ENCODE measurements around the gene ARL13B.

ARL13B gene

DNA sequence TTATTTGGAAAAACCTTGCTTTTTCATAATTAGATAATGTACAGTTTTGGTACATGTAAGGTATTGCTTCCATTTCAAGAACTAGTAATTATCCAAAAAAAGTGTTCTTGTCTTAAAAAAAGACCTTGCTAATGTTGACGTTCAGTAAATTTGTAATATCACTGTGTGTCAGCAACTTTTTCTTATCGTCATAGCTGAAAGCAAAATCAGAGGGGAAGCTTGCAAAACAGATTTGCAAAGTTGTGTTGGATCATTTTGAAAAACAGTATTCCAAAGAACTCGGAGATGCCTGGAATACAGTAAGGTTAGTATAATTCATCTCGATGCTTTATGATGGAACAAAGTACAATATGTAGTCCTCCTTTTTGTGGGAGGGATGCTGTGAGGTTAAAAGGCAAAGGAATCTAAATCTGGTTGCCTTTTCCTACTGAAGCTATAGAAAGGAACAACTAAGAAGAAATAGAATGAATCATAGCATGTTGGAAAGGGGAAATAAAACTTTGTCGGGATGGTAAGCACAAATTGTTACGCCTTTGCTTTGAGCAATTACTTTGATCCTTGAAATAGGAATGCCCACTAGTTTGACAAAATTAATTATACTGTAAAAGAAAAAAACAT is 84.4 kb downstream of the ARL13B start:
- H3K36me3 ChIP-seq (replicated peaks in 1 of 2; ENCODE audit: control insufficient read depth in 2 of 2, insufficient read depth in 2 of 2, low read length in 2 of 2): peaks cover 0 to 49% of the 10 kb centered on the region in 2 donors
- DNase-seq (ENCODE audit: low spot score): no peak
- H3K9ac ChIP-seq (ENCODE audit: low read depth, low read length, poor library complexity): no peak overlapping the region
- H3K27ac ChIP-seq (replicated peaks; ENCODE audit: low read length): no peak overlapping the region
- no CpG with 5 or more reads among the region's 6 CpGs for WGBS, 2 donors (ENCODE audit: extremely low coverage in 2 of 2, insufficient read length in 2 of 2, insufficient replicate concordance in 1 of 2)
- H3K4ac ChIP-seq (ENCODE audit: low read length): no peak overlapping the region
- H2BK120ac ChIP-seq (ENCODE audit: low read depth, low read length): no peak overlapping the region
- no peak overlapping the region for H3K14ac ChIP-seq (ENCODE audit: low read length)
- no peaks in the 10 kb centered on the region for H3K27me3 ChIP-seq (ENCODE audit: control insufficient read depth in 3 of 3, insufficient read depth in 3 of 3, low read depth in 1 of 3, low read length in 3 of 3)
- H3K9me3 ChIP-seq (replicated peaks in 1 of 2; ENCODE audit: control insufficient read depth in 2 of 2, insufficient read depth in 1 of 2, low read depth in 1 of 2, low read length in 2 of 2): peaks cover 0 to 6% of the 10 kb centered on the region in 2 donors
- H2BK5ac ChIP-seq (ENCODE audit: low read length): no peak overlapping the region
- H3K23ac ChIP-seq (ENCODE audit: low read depth, low read length, poor library complexity): no peak overlapping the region
- no peak overlapping the region for H3K4me2 ChIP-seq (ENCODE audit: insufficient read depth, low read length, poor library complexity, severe bottlenecking)
- no peak overlapping the region for H4K91ac ChIP-seq (ENCODE audit: low read depth, low read length, poor library complexity)
- no peak overlapping the region for H2BK15ac ChIP-seq (ENCODE audit: low read length)
- H3K4me1 ChIP-seq (ENCODE audit: control insufficient read depth in 2 of 2, insufficient read depth in 1 of 2, low read depth in 1 of 2, low read length in 2 of 2): peaks cover 0 to 3% of the 10 kb centered on the region in 2 donors
- no peak overlapping the region for H4K8ac ChIP-seq (ENCODE audit: low read depth, low read length)
- no peak overlapping the region for H3K18ac ChIP-seq (ENCODE audit: low read length)
- H2AK5ac ChIP-seq (ENCODE audit: low read depth, low read length): no peak overlapping the region
- H3K79me1 ChIP-seq (ENCODE audit: low read depth, low read length): peaks cover 2% of the 10 kb centered on the region
- no peak overlapping the region for H2AFZ ChIP-seq (ENCODE audit: low read length)
- no peak overlapping the region for H3K4me3 ChIP-seq (ENCODE audit: low read length in 2 of 2)
- no peak overlapping the region for H2BK12ac ChIP-seq (ENCODE audit: low read length)

DNA sequence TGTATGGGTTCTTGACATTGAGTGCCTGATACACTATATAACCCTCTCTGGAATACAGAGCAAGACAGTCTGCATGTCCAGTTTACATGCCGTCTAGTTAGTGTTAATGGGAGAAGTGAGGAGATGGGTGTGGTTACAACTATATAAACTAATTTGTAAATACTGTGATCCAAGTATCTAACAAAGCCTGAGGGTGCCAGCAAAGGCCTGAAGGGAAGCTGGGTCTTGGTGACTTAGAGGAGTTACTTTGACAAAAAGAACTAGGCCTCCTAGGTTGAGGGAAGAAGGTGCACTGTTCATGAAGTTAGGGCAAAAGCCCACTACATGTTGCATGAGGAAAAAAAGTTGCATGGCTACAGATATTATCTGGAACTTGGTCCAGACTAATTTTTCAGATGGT is 85.2 kb downstream of the ARL13B start:
- H3K36me3 ChIP-seq (replicated peaks in 1 of 2; ENCODE audit: control insufficient read depth in 2 of 2, insufficient read depth in 2 of 2, low read length in 2 of 2): peaks cover 0 to 44% of the 10 kb centered on the region in 2 donors
- H3K4me3 ChIP-seq (ENCODE audit: low read length in 2 of 2): no peak overlapping the region
- peaks cover 2% of the 10 kb centered on the region for H3K79me1 ChIP-seq (ENCODE audit: low read depth, low read length)
- no peak overlapping the region for H4K91ac ChIP-seq (ENCODE audit: low read depth, low read length, poor library complexity)
- H3K23ac ChIP-seq (ENCODE audit: low read depth, low read length, poor library complexity): no peak overlapping the region
- H3K9me3 ChIP-seq (replicated peaks in 1 of 2; ENCODE audit: control insufficient read depth in 2 of 2, insufficient read depth in 1 of 2, low read depth in 1 of 2, low read length in 2 of 2): peaks cover 0 to 6% of the 10 kb centered on the region in 2 donors
- H2AFZ ChIP-seq (ENCODE audit: low read length): no peak overlapping the region
- H3K4me1 ChIP-seq (ENCODE audit: control insufficient read depth in 2 of 2, insufficient read depth in 1 of 2, low read depth in 1 of 2, low read length in 2 of 2): peaks cover 0 to 3% of the 10 kb centered on the region in 2 donors
- H3K9ac ChIP-seq (ENCODE audit: low read depth, low read length, poor library complexity): no peak overlapping the region
- DNase-seq (ENCODE audit: low spot score): no peak
- no peak overlapping the region for H2BK12ac ChIP-seq (ENCODE audit: low read length)
- no peak overlapping the region for H2AK5ac ChIP-seq (ENCODE audit: low read depth, low read length)
- H2BK5ac ChIP-seq (ENCODE audit: low read length): no peak overlapping the region
- no peak overlapping the region for H3K4ac ChIP-seq (ENCODE audit: low read length)
- no peak overlapping the region for H2BK15ac ChIP-seq (ENCODE audit: low read length)
- H2BK120ac ChIP-seq (ENCODE audit: low read depth, low read length): no peak overlapping the region
- no peak overlapping the region for H3K18ac ChIP-seq (ENCODE audit: low read length)
- H3K14ac ChIP-seq (ENCODE audit: low read length): no peak overlapping the region
- H4K8ac ChIP-seq (ENCODE audit: low read depth, low read length): no peak overlapping the region
- no peak overlapping the region for H3K27ac ChIP-seq (replicated peaks; ENCODE audit: low read length)
- no peak overlapping the region for H3K4me2 ChIP-seq (ENCODE audit: insufficient read depth, low read length, poor library complexity, severe bottlenecking)
- no CpG with 5 or more reads among the region's 1 CpG for WGBS, 2 donors (ENCODE audit: extremely low coverage in 2 of 2, insufficient read length in 2 of 2, insufficient replicate concordance in 1 of 2)
- H3K27me3 ChIP-seq (ENCODE audit: control insufficient read depth in 3 of 3, insufficient read depth in 3 of 3, low read depth in 1 of 3, low read length in 3 of 3): no peaks in the 10 kb centered on the region

DNA sequence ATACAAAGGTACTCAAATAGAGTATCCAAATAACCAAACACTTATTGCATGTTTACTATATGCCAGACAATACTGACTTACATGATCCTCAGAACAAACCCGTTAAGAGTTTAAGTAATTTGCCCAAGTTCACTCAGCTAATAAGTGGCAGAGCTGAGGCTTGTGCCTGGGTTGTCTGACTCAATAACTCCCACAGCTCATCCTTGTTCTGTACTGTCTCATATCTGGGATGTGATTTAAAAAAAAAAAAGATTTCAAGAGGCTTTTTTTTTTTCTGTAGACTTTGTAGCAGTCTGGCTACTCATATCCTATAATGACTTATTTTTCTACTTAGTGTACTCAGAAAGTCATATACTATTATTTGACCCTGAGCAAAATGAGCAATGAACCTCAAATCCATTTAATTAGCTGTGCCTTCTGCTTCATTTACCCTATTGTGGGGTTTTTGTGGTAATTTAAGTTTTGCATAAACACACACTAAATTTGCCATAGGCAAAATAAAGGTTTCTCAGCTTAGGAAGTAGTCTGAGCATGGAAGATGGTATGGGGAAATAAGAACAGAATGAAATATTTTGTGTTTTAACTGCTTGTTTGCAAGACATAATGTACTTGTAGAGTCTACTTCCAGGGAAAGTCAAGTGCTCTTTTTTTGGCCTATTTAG is 86.0 kb downstream of the ARL13B start:
- H3K4me1 ChIP-seq (ENCODE audit: control insufficient read depth in 2 of 2, insufficient read depth in 1 of 2, low read depth in 1 of 2, low read length in 2 of 2): peaks cover 0 to 3% of the 10 kb centered on the region in 2 donors
- no peak for DNase-seq (ENCODE audit: low spot score)

More for the DNA sequence above, 86.0 kb downstream of the ARL13B start:
- Histone ChIP-seq H3K27me3 (ENCODE audit: control insufficient read depth in 3 of 3, insufficient read depth in 3 of 3, low read depth in 1 of 3, low read length in 3 of 3) (no peaks in the 10 kb centered on the region), H4K91ac (ENCODE audit: low read depth, low read length, poor library complexity) (no peak overlapping the region), H3K4me2 (ENCODE audit: insufficient read depth, low read length, poor library complexity, severe bottlenecking) (no peak overlapping the region), H3K4ac (ENCODE audit: low read length) (no peak overlapping the region), H3K4me3 (ENCODE audit: low read length in 2 of 2) (no peak overlapping the region), H2AFZ (ENCODE audit: low read length) (no peak overlapping the region), H2AK5ac (ENCODE audit: low read depth, low read length) (no peak overlapping the region), H3K23ac (ENCODE audit: low read depth, low read length, poor library complexity) (no peak overlapping the region), H2BK15ac (ENCODE audit: low read length) (no peak overlapping the region), H2BK12ac (ENCODE audit: low read length) (no peak overlapping the region), H3K14ac (ENCODE audit: low read length) (no peak overlapping the region), H3K9ac (ENCODE audit: low read depth, low read length, poor library complexity) (no peak overlapping the region), H2BK120ac (ENCODE audit: low read depth, low read length) (no peak overlapping the region), H3K18ac (ENCODE audit: low read length) (no peak overlapping the region), H3K9me3 (replicated peaks in 1 of 2; ENCODE audit: control insufficient read depth in 2 of 2, insufficient read depth in 1 of 2, low read depth in 1 of 2, low read length in 2 of 2) (peaks cover 0 to 6% of the 10 kb centered on the region in 2 donors), H3K79me1 (ENCODE audit: low read depth, low read length) (peaks cover 2% of the 10 kb centered on the region), H3K36me3 (replicated peaks in 1 of 2; ENCODE audit: control insufficient read depth in 2 of 2, insufficient read depth in 2 of 2, low read length in 2 of 2) (peaks cover 0 to 35% of the 10 kb centered on the region in 2 donors), H4K8ac (ENCODE audit: low read depth, low read length) (no peak overlapping the region), H3K27ac (replicated peaks; ENCODE audit: low read length) (no peak overlapping the region), H2BK5ac (ENCODE audit: low read length) (no peak overlapping the region)
- WGBS, 2 donors (ENCODE audit: extremely low coverage in 2 of 2, insufficient read length in 2 of 2, insufficient replicate concordance in 1 of 2): no CpG with 5 or more reads among the region's 1 CpG
